ENCODE measurements around the gene LMBR1. TPM values are rescaled to one million over a fixed set of nuclear protein-coding genes. Genes with fewer than 3 reads are reported as not detected.

The LMBR1 gene
- polyA plus RNA-seq, 3 donors: 45.2 to 48.0 (median 45.4) TPM

Other genes with a start within 250 kb of the LMBR1 start
- 10 to 100 TPM; 19.4 to 34.9 (median 22.2) TPM for gene NOM1, start 56.5 kb upstream of the LMBR1 start, polyA plus RNA-seq (ENCODE audit: insufficient read length in 3 of 3)
- under 1 TPM in 2 of 3 donors, not detected in 1; 0.06 to 0.09 TPM for gene MNX1, start 117.5 kb upstream of the LMBR1 start, polyA plus RNA-seq (ENCODE audit: insufficient read length in 3 of 3)
- 10 to 100 TPM; 39.5 to 46.5 (median 43.1) TPM for gene UBE3C, start 245.7 kb upstream of the LMBR1 start, polyA plus RNA-seq (ENCODE audit: insufficient read length in 3 of 3)